HG02798 (cell line): ENCODE results near the gene RAP1GDS1.
A peak's percentile ranks its signal among the peaks of the same experiment; 100 is the strongest.
"Not testable (repeated sequence)": the region's sequence is repeated elsewhere in the genome, so short reads cannot be mapped to it uniquely, and the experiment has no call there.

Source experiments
- ATAC-seq: cut with Tn5 transposase; IDR thresholded peaks from one replicate; pipeline ENCODE4 v1.9.1; 2021; ENCODE audit warnings: mild to moderate bottlenecking; ENCODE audit not compliant: unreplicated experiment, poor library complexity

RAP1GDS1 gene

DNA sequence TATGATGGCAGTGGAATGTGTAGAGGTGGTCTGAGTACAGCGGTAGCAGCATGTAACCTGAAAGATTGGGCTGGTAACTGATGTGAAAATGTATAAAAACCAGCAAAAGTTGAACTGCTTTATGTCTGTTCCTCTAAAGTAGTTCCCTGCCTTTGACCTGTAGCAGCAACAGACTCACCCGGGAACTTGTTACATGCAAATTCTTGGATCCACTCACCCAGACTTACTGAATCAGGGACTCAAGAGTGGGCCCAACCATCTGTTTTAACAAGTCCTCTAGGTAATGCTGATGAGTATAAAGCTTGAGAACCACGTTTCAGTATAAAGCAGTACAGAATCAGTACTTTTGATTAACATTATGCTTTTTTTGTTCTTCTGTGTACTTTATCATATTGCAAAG is 84.7 kb downstream of the RAP1GDS1 start:
- ATAC-seq = no peak

DNA sequence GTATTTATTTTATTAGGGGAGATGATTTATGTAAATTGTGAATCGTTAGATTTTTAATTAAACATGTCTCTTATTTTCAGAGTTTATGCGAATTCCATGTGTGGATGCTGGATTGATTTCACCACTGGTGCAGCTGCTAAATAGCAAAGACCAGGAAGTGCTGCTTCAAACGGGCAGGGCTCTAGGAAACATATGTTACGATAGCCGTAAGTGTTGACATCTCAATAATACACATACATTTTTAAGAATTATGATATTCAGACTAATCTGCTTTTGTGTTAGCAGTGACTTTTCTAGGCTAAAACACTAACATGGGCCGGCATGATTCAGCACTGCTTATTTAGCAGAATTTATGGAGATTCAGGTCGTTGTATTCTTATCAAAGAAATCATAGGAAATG is 91.2 kb downstream of the RAP1GDS1 start:
- no peak for ATAC-seq

DNA sequence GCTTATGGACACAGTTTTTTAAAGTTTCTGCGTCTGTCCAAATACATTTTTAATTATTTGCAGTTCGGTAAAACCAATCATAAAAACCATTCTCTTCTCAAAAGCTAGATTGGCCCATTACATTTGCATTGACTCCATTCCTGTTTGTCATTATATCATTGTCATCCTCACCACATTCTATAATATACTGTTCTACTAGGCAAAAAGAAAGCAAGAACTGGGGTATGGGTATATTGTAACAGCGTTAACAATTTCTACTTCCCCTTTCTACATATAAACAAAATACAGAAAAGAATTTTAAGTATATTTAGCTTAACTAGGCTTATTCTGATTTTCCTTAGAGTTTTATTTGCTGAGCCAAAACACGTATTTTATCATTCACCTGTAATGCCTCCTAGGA is 91.8 kb downstream of the RAP1GDS1 start:
- no peak for ATAC-seq

DNA sequence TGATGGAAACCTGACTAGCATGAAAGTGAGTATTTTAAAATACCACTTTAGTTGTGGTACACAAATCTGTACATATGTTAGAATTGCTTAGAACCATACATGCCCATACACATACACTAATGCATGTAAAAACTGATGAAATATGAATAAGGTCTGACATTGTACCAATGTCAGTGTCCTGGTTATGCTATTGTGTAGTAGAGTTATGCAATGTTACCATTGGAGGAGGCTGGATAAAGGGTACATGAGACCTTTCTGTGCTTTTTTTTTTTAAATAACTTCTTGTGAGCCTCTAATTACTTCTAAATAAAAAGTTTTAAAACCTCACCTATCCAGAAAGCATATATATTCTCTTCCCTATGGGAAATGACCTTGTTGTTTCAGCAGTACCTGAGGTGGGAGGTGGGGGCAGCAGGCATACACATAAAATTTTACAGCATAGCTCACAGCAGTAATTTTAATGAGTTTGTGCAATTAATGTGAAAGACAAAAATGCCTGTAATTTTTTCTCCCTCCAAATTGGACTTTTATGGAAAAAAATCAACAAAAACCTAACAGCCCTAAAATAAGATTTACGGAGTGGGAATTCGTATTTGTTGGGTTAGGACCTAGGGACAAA is 97.6 kb downstream of the RAP1GDS1 start:
- ATAC-seq = no peak

DNA sequence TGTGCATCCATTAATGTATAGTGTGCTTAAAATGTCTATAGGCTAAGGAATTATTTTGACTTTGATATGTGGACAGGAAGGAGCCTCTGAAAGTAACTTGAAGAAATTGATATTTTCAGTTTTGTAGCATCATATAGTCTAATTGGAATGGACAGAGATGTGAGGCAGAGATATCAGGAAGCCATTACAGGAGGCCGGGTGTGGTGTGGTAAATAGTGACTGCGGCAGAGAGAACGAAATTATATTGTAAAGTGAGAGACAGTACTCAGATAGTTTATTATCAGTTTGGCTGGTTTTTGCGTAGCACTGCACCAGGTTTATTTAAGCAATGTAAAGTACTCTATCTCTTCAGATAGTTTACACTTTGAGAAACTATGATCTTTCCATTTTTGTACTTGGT is 98.5 kb downstream of the RAP1GDS1 start:
- ATAC-seq = no peak

DNA sequence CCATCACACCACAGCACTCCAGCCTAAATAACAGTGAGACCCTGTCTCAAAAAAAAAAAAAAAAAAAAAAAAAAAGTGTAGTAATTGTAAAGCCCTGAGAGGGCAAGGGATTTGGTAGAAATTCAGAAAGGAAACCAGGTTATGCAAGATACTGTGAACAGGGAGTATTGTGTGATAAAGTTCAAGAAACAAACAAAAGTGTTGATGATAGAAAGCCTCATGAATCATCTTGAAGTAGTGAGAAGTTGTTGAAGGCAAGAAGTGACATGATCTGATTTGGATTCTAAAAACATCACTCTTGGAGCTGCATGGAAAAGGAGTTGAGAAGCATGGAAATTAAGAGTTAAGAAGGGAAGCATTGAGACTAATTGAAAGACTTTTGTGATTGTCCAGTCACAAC is 102.2 kb downstream of the RAP1GDS1 start:
- ATAC-seq = no peak

DNA sequence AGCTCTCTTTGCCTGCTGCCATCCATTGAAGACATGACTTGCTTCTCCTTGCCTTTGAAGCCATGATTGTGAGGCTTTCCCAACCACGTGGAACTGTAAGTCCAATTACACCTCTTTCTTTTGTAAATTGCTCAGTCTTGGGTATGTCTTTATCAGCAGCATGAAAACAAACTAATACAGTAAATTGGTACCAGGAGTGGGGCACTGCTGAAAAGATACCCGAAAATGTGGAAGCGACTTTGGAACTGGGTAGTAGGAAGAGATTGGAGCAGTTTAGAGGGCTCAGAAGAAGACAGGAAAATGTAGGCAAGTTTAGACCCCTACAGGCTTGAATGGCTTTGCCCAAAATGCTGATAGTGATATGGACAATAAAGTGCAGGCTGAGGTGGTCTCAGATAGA is 105.1 kb downstream of the RAP1GDS1 start:
- not testable (repeated sequence) for ATAC-seq

DNA sequence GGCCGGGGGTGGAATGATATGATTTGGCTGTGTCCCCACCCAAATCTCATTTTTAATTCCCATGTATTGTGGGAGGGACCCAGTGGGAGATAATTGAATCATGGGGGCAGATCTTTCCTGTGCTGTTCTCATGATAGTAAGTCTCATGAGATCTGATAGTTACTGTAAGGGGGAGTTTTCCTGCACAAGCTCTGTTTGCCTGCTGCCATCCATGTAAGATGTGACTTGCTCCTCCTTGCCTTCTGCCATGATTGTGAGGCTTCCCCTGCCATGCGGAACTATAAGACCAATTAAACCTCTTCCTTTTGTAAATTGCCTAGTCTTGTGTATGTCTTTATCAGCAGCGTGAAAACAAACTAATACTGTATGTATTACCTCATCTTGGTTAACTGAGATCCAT is 106.8 kb downstream of the RAP1GDS1 start:
- not testable (repeated sequence) for ATAC-seq

DNA sequence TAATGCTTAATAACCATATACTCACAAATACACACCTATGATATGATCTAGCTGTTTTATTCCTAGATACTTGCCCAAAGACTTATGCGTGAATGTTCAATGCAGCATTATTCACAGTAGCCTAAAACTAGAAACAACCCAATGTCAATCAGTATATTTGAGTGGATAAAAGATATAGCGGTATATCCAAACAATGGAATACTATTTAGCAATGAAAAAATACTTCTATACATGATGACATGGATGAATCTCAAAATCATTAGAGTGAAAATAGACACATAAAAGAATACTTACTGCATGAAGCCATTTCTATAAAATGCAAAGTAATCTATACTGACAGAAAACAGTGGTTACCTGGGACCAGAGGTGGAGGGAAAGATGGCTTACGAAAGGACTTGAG is 108.1 kb downstream of the RAP1GDS1 start:
- ATAC-seq = no peak

DNA sequence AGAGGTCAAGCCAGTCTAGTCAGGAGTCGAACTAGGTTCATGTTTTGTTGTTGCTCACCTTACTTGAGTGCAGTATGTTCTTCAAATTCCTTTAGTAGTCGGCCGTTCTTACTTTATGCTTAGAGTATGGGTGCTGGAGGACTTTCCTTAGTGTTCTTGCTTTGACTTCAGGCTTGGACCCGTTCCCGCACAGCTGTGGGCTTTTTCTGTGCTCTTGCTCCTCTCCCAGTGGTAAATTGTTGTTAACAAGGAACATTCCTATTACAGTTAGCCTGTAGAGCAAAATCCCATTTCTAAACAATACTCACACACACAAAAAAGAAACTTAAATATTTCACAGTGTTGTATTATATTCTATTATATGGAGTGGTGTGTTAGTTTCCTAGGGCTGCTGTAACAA is 113.5 kb downstream of the RAP1GDS1 start:
- ATAC-seq = no peak

DNA sequence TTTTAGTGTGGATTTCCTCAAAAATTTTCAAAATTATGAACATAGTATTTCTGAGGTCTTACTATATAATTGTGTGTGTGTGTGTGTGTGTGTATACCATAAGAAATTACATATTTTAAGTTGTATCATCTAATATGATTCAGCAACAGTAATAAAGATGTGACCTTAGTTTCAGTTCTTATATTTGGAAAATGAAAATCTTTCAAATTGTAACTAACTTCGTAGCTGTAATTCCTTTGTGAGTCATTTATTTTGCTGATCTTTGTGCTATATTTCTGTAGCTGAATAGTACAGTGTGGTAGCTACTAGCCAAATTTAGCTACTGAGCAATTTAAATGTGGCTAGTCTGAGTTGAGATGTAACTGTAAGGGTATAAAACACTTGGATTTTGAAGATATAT is 116.4 kb downstream of the RAP1GDS1 start:
- no peak for ATAC-seq

DNA sequence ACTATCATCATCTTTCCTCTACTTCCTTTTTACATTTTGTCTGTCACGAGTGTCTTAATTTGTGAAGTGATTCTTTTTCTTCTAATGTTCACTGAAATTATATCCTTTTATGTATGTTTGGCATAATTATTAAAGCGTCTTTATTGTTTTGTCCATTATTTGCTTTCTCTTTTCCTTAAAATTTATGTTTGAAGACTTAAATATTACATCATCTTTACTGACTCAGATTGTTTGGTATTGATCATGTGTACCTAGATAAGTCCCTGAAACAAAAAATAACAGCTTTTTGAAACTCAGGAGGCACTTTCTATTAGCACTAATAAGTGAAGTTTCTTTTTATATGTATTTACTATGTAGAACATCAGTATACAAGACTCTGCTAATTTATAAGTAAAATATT is 120.1 kb downstream of the RAP1GDS1 start:
- ATAC-seq = no peak

DNA sequence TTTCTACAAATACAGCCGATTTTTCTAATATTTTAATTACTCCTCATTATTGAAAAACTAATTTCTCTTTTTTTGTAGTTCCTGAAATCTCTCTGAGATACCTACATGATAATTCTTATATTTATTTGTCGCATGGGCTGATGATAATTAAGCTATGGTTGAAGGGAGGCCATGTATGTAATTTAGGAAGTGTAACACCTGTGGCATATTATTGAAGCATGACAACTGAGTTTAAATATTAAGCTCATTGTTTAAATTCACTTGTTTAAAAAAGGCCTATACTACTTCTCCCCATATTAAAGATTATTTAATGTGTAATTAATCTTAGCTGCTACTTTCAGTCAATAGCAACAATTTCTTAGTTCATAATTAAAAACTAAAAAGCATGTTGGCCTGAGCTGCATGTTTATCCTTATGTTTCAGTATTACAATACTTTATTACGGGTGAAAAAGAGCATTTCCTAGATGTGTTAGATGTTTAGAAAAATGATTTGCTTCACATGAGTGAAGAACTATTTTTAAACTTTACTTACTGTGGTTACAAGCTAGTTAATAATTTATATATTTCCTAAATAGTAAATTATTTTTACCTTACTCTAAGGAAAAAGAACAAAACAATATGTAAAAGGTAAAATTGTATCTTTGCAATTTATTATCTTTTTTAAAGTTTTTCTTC is 122.4 kb downstream of the RAP1GDS1 start:
- ATAC-seq = no peak

DNA sequence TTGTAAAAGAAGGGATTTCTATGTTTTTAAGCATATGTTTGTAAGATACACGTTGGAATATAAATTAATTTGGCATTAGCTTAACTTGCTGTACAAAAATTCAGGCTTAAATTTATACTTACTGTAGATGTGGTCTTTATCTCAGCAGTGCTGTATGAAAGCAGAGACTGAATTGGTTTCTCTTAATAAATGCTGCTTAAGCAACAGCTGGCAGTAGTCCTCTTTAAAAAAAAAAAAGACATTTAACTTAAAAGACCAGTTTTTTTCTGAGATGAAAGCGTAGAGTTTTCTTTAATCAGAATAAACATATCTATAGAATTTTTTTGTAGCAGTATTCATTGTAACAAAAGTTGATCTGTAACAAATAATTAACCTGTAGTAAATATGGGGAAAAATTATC is 124.6 kb downstream of the RAP1GDS1 start:
- ATAC-seq = no peak

DNA sequence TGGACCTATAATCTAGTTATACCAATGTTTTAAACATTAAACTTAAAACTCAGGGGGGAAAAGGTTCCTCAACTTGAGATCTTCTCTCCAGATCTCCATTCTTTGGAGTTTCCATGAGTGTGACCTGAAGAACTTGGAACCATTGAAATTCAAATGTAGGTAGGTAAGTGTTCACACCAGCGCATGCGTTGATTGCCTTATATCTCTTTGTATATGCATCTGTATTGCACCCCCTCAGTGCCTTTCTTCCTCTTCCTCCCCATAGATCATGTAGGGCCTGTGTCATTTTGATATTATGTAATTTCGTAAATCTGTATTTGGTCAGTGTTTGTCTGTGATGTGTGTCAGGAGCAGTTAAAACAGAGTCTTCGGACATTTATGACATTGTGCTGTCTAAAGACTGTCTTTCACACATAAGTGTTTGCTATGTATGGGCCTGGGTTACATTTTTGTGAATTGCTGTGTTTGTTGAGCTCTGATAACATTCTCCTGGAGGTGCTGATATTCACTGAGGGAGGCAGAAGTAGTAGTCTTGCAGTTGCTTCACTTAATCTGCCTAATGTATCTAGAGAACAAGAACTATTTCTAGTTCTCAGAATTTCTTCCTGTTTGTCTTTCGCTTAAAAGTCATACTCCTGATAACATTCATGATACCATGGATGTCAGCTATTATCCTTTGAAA is 126.3 kb downstream of the RAP1GDS1 start:
- ATAC-seq = no peak

DNA sequence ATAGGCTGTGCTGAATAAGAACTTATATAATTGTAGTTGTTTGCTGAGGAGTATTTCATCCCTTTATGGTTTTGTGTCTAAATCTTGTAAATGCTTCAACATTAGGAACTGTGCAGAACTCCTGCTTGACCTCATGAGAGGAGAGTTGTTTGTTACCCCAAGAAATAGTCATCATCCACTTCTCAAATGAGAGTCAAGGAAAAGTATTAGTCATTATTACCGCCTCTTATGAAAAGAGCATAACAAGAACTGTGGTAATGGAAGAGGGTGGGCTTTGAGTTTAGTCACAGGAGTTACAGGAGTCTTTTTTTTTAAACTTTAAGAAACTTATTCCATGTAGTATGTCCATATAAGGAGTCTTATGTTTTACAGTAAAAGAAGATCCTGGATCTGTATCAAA is 132.9 kb downstream of the RAP1GDS1 start:
- ATAC-seq = no peak

DNA sequence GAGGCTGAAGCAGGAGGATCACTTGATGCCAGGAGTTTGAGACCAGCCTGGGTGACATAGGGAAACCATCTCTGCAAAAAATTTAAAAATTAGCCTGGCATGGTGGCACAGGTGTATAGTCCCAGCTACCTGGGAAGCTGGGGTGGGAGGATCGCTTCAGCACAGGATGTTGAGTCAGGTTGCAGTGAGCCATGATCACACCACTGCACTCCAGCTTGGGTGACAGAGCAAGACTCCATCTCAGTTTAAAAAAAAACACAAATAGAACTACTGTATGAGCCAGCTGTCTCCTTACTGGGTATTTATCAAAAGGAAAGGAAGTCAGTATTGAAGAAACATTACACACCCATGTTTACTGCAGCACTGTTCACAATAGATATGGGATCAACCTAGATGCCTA is 138.7 kb downstream of the RAP1GDS1 start:
- ATAC-seq = no peak

DNA sequence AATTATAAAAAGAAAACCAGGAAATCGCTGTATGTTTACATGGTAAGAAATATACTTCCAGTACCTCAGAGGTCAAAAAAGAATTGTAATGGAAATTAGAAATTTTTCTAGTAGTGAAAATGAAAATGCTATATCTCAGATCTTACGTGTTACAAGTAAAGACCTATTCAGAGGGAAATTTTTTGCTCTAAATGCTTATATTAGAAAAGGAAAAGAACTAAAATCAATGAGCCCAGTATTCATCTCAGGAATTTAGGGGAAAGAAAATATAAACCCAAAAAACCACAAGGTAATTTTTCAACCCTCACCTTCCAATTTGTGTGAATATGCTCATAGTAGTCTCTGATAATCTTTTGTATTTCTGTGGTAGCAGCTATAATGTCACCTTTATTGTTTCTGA is 145.6 kb downstream of the RAP1GDS1 start:
- ATAC-seq = peak; percentile 78

DNA sequence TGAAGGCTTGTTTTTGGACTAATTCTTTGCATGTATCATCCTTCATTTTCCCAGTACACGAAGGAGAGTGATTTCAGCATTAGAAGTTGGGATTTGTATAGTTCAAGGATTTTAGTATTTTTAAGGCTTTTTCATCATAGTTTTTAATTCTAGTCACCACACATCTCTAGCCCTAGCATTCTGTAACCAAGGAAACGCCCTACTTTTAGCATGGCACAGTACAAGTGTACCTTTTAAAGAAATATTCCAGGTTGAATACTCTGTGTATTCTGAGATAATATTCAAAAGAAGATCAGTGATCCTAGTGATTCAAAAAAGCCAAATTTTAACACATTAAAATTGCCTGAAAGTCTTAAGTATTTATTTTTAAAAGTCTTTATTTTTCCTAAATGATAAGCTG is 150.5 kb downstream of the RAP1GDS1 start:
- no peak for ATAC-seq

DNA sequence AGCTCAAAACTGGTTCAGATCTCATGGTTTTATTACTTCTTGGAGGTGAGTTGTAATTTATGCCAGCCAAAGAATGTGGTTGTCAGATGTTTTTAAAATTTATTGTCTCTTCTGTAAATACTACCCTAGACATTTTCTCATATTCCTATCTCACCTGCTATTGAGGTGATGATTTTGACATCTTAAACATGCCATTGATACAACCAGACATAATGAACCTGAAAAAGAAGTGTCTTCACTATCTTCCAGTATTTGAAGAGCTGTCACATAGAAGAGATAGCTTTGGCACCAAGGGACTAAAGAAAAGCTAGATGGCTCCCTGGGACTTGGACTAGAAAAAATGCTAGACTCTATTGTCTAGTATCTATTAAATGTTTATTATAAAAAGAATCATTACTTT is 155.7 kb downstream of the RAP1GDS1 start:
- ATAC-seq = no peak

DNA sequence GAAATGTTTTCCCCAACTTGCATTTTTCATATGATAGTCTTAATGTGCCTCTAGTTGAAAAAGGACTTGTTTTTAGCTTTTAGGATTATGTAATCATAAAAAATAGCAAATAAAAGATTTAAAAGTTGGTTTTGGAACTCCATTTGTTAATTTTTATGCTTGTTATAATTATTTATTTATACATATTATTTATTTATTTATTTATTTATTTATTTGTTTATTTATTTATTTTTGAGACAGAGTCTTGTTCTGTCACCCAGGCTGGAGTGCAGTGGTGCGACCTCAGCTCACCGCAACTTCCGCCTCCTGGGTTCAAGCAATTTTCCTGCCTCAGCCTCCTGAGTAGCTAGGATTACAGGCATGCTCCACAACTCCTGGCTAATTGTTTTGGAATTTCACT is 159.0 kb downstream of the RAP1GDS1 start:
- ATAC-seq = not testable (repeated sequence)

DNA sequence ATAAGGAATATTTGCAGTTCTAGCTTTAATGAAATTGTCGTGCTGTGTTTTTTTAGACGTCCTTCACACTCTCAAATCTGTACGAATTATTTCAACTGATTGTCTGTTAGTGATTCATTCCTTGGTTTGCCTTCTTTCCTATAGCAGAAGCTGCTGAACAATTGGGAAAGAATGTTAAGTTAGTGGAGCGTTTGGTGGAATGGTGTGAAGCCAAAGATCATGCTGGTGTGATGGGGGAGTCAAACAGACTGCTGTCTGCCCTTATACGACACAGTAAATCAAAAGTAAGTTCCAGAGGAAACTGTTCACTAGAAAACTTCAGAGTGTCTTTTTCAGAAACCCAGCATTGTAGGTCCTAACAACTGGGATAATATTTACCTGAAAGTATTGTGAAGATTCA is 159.9 kb downstream of the RAP1GDS1 start:
- ATAC-seq = no peak
